ENCODE measurements around the gene GSTA4. TPM values are rescaled to one million over a fixed set of nuclear protein-coding genes. Genes with fewer than 3 reads are reported as not detected.

GSTA4 gene
- total and polyA plus RNA-seq, 2 of the 8 experiments (the other 6 are each of a cell fraction or from before 2014, with no cell fraction given), result 13.9 to 21.6 TPM

DNA sequence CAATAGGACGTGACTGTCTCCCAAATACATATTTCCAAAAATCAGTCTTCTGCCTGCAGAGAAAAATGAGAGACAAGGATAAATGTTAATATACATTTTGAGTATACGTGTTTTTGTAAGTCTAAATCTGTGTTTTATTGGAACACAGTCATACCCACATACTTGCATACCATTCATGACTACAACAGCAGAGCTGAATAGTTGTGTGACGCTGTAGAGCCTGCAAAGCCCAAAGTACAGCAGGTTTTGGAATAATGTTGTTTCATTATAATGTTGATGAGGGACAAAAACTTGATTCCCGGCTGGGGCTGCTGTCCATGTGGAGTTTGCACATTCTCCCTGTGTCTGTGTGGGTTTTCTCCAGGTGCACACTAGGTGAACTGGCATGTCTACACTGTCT is 46.3 kb upstream of the GSTA4 start (continued):
- TF ChIP-seq HDAC2 (IDR thresholded peaks at IDR 0.05; ENCODE audit: borderline replicate concordance in 1 of 2, low read depth in 2 of 2, low read length in 2 of 2) (no peak), SIN3A (conservative IDR thresholded peaks at IDR 0.05 in 1 of 2, IDR thresholded peaks at IDR 0.05 in 1 of 2; ENCODE audit: low read depth in 1 of 2, low read length in 2 of 2) (no peak), CEBPB (IDR thresholded peaks at IDR 0.05; ENCODE audit: low read depth, low read length) (no peak), KDM1A (IDR thresholded peaks at IDR 0.05; ENCODE audit: borderline replicate concordance, low read length) (no peak), GTF2F1 (IDR thresholded peaks at IDR 0.05; ENCODE audit: borderline replicate concordance, low read depth, low read length) (no peak)

Measured in H1 (cell line).